ENCODE results near the gene ELOVL6. TPM values are rescaled to one million over a fixed set of nuclear protein-coding genes. Genes with fewer than 3 reads are reported as not detected.
"Not testable (repeated sequence)": the region's sequence is repeated elsewhere in the genome, so short reads cannot be mapped to it uniquely, and the experiment has no call there.

ELOVL6 gene
- total RNA-seq, 4 donors from 2014 or later, result 2.2 to 5.8 (median 5.0) TPM

GRCh38 chr4:110196871-110197528 lies 1.4 kb downstream of the ELOVL6 start:
- ATAC-seq (ENCODE audit: low FRiP score), result peak; percentile 46

GRCh38 chr4:110196206-110196870 lies 2.1 kb downstream of the ELOVL6 start:
- TF ChIP-seq CTCF (IDR thresholded peaks at IDR 0.05), result no peak
- ATAC-seq (ENCODE audit: low FRiP score) (peak; percentile 68), DNase-seq (ENCODE audit: low spot score) (no peak)

More at GRCh38 chr4:110196871-110197528, 1.4 kb downstream of the ELOVL6 start:
- TF ChIP-seq CTCF (IDR thresholded peaks at IDR 0.05), result no peak
- no peak for DNase-seq (ENCODE audit: low spot score)

GRCh38 chr4:110195561-110196205 lies 2.7 kb downstream of the ELOVL6 start:
- no peak for TF ChIP-seq CTCF (IDR thresholded peaks at IDR 0.05)
- no peak for ATAC-seq (ENCODE audit: low FRiP score)
- DNase-seq (ENCODE audit: low spot score), result no peak

- ATAC-seq (ENCODE audit: low FRiP score), result peak; percentile 73
- DNase-seq (ENCODE audit: low spot score), result no peak
Observed at GRCh38 chr4:110193822-110194761, 4.3 kb downstream of the ELOVL6 start.

GRCh38 chr4:110193287-110193686 lies 5.1 kb downstream of the ELOVL6 start:
- not testable (repeated sequence) for ATAC-seq (ENCODE audit: low FRiP score); DNase-seq (ENCODE audit: low spot score)

More at GRCh38 chr4:110193822-110194761, 4.3 kb downstream of the ELOVL6 start:
- TF ChIP-seq CTCF (IDR thresholded peaks at IDR 0.05), result no peak

- no peak for TF ChIP-seq CTCF (IDR thresholded peaks at IDR 0.05)
- no peak for DNase-seq (ENCODE audit: low spot score)
- peak; percentile 21 for ATAC-seq (ENCODE audit: low FRiP score)
Observed at GRCh38 chr4:110190249-110190648, 8.2 kb downstream of the ELOVL6 start.

GRCh38 chr4:110188113-110188512 lies 10.3 kb downstream of the ELOVL6 start:
- no peak for DNase-seq (ENCODE audit: low spot score)
- no peak for TF ChIP-seq CTCF (IDR thresholded peaks at IDR 0.05)
- no peak for ATAC-seq (ENCODE audit: low FRiP score)

Data from omental fat pad (tissue), 4 donors.